SH-SY5Y (cell line): ENCODE measurements around the gene NSMCE4A.

Source experiments
- GATA2 ChIP-seq: IDR thresholded peaks from 2 replicates; pipeline ENCODE4 v1.6.1; 2011; ENCODE audit warnings: mild to moderate bottlenecking, low read depth, low read length
- GATA3 ChIP-seq: IDR thresholded peaks from 2 replicates; pipeline ENCODE4 v1.6.1; 2011; ENCODE audit warnings: low read depth, mild to moderate bottlenecking, low read length, moderate library complexity

DNA sequence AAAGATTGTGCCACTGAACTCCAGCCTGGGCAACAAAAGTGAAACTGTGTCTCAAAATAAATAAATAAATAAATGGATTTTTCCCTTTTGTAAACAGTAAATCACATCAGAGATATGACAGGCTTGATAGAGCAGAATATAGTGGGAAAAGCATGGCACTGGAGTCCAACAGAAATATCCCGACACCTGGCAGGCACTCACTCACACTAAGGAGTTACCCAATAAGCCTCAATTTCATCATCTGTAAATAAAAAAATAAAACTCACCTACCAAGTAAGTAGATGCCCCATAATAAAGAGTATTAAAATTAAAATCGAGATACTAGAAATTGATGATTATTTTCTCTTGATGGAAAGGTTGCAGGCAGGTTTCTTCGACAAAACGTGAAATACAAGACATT lies 48.9 kb downstream of the NSMCE4A start:
- TF ChIP-seq GATA3 (no peak), GATA2 (no peak)
